Measurements from ENCODE around the gene PCSK2.

Gene PCSK2

DNA sequence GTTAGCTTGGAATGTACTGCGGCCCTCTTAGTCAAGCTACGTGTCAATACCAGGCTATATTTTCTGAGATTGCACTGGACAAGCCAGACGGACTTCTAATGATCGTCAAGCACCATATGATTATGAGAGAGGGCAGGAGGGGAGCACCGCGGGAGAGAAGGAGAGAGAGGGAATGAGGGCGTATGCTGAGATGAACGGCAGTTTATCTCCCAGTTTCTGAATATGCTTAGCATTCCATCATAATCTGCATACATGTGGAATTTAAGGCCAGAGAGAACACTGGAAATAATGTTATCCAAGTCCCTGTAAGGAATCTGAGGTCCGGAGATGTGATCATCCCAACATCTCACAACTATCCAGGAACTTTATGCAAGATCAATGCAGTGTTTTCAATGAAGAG is 244.1 kb downstream of the PCSK2 start:
- DNase-seq (ENCODE audit: extremely low read depth in 1 of 2, low read depth in 1 of 2), result no peak

DNA sequence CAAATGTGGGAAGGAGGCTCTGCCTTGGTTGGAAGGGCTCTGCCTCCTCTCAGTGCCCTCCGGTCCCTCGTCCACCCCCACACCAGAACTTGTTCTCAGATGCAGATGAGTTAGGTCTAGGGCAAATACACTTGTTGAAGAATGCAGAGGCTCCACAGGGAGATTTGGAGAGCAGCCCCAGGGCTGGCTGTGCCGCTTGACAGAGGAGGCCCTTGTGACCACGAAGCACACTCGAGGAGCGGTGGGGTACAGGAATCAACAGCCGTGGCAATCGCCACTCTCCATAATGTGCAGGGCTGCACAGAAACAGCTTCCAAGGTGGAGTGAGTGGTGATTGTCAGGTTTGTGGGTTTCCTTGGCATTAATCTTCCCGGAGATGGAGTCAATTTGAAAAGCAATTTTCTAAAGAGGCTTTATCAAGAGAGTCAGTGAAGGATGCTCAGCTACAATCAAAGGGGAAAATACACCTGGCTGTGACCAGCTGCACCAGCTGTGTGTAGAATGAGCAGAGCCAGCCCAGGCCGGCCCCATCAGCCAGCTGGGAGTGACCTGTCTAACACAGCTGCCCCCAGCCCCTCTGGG is 244.9 kb downstream of the PCSK2 start:
- DNase-seq (ENCODE audit: extremely low read depth in 1 of 2, low read depth in 1 of 2), result no peak

DNA sequence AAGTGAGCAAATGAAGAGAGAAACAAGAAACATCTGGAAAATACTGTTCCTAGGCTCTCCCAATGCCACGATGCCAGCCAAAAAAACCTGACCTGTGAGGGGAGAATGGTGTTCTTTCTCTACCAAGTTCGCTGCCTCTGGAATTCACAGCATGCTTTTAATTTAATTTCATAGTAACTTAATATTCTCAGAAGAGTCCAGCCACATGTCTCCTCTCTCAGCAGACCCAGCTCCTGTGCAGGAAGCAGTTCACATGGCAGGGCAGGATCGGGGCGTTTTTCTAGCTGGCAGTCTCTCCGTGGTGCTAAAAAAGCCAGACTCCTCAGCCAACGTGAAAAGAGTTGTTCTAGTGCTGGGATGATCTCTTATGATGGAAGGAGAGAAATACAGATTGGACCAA is 246.8 kb downstream of the PCSK2 start:
- DNase-seq (ENCODE audit: extremely low read depth in 1 of 2, low read depth in 1 of 2), result no peak

DNA sequence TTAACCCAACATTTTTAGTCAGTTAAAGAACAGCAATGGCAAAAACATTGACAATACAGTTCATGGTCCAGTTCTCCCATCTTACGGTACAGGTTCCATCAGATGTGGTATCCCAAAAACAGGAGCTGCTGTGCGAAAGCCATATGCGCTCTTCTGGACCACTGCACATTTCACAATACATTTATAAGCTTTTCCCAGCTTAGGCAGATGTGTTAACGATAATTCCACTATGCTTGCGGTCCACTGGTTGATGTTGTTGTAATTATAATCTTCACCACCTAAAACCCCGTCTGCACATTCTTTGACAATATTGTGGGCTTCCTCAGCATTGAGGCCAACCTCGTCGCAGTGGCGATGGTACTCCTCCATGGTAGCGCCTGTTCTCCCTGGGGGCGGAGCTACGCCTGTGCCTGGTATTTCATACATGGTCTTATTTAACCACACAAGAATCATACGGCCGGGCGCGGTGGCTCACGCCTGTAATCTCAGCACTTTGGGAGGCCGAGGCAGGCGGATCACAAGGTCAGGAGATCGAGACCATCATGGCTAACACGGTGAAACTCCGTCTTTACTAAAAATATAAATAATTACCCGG is 252.3 kb downstream of the PCSK2 start:
- no peak for DNase-seq (ENCODE audit: extremely low read depth in 1 of 2, low read depth in 1 of 2)

DNA sequence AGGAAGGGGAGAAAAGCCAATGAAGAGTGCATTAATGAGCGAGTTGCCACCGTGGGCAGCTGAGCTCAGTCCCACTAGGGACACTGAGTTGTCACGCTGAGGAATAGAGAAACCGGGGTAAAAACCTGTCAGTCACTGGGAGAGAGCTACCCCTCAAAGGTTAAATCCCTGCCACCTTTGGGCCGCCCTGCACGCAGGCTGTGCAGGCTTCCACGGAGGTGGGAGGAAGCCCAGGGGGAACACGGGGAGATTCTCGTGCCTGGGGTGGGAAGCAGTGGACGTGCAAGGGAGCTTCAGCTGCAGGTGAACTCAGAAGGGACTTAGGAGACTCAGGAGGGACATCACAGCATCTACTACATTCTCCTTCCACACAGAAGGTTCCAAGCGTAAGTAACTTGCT is 253.9 kb downstream of the PCSK2 start:
- DNase-seq (ENCODE audit: extremely low read depth in 1 of 2, low read depth in 1 of 2), result no peak

DNA sequence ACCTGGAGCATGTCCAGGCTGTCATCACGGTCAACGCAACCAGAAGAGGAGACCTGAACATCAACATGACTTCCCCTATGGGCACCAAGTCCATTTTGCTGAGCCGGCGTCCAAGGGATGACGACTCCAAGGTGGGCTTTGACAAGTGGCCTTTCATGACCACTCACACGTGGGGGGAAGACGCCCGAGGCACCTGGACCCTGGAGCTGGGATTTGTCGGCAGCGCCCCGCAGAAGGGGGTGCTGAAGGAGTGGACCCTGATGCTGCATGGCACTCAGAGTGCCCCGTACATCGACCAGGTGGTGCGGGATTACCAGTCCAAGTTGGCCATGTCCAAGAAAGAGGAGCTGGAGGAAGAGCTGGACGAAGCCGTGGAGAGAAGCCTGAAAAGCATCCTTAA is 254.8 kb downstream of the PCSK2 start:
- DNase-seq (ENCODE audit: extremely low read depth in 1 of 2, low read depth in 1 of 2), result no peak

DNA sequence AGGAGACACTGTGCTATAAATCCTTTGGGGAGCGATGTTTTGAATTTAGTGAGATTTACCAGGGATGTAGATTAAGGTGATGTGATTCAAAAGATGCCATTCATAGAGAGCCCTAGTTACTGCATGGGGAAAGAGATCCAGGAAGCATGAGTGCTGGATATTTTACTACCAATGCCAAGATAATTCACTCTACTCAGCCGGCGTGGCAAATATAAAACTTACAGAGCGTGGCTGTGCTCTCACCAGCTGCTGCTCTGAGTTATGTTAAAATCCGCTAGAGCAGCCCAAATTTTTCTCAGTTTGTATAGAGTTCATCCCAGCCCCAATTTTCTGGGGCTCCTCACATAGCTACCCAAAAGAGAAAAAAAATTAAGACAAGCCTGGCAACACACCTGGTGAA is 255.7 kb downstream of the PCSK2 start:
- no peak for DNase-seq (ENCODE audit: extremely low read depth in 1 of 2, low read depth in 1 of 2)

DNA sequence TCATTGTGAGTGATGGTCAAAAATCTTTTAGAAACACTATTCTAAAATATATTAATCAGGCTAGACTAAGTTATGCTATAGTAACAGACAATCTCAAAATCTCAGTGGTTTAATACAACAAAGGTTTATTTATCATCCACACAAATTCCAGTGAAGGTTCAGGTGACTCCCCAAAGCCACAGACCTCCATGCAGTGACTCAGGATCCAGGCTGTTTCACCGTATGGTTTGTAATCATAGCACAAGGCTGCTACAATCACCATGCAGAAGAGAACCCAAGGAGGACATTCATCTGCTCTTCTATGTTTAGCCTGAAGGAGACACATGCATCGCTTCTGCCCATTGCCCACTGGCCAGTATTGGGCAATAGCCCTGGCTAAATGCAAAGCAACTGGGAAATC is 258.2 kb downstream of the PCSK2 start:
- no peak for DNase-seq (ENCODE audit: extremely low read depth in 1 of 2, low read depth in 1 of 2)

DNA sequence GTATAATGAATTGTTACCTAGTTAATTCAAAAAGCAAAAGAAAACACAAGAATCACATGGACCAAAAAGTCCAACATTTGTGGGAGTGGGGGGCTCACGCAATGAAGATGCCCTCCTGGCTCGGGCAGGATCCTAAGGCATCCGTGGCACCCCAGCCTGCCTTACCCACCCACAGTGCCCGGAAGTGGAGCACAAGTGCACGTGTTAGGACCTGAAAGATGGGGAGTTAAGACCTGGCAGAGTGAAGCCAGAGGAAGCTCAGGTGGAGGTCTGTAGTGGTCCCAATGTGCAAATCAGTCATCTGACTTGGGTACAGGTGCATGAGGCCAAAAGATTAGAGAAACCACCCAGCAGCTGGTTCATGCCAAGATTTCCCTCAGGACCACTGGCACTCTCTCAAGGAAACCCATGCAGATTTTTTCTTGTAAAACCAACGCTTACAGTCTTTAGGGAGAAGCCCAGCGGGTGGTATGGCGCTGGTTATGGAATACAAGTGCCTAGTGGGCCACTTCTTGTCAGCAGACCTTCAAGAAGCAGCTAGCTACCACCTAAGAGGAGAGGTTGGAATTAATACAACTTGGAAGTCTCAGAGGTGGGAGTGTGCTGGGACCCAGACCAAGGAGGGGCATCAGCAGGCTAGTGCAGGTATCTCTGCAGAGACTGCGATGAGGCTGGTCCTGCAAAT is 262.2 kb downstream of the PCSK2 start:
- DNase-seq (ENCODE audit: extremely low read depth in 1 of 2, low read depth in 1 of 2), result no peak

DNA sequence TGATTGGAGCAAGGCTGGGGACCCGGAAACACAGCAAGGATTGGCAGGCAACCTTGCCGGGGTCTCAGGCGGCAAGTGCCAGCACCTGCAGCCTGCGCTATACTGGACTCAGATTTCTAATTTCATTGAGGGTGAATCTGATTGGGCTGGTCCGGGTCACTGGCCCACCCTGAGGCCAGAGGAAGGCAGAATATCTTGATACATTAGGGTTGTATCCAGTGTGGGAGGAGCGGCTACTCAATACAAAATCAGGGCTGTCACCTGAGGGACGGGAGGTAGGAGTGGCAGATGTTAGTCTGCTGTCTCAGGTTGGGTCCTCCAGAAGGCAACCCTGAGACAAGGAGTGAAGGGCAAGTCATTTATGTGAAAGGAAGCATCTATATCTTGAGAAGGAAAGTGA is 263.7 kb downstream of the PCSK2 start:
- no peak for DNase-seq (ENCODE audit: extremely low read depth in 1 of 2, low read depth in 1 of 2)

DNA sequence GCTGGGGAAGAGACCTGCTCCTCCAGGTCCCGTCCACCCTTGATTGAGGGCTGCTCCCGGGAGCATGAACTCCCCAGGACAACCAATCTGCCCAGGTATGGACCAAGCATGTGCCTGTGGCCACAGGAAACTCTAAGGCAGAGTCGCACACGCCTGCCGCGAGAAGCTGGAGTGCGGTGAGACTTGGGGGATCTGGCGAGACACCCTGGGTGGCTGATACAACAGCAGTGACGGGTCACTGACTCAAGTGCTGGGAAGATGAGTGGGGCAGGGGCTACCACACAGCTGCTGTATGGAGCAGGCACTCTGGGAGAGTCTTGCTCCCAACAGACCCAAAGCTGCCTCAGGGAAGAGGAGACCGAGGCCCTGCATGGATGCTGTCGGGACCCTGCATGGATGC is 264.2 kb downstream of the PCSK2 start:
- no peak for DNase-seq (ENCODE audit: extremely low read depth in 1 of 2, low read depth in 1 of 2)

DNA sequence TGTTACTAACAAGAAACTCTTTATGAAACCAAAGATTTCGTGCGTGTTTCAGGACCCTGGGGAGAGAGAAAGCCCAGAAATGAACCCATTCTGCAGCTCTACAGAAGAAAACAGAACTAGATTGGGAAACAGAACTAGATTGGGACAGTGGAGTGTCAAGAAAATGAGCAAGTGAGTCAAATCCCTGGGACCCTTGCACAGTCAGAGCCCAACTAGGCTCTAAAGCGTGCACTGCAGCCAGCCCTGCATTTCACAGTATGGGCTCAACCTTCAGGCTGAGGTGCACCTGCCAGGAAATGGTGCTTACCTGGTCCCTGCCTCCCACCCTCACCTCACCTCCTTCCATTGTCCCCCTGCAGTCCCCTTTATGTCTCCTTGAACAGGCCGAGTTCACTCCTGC is 264.6 kb downstream of the PCSK2 start:
- no peak for DNase-seq (ENCODE audit: extremely low read depth in 1 of 2, low read depth in 1 of 2)

DNA sequence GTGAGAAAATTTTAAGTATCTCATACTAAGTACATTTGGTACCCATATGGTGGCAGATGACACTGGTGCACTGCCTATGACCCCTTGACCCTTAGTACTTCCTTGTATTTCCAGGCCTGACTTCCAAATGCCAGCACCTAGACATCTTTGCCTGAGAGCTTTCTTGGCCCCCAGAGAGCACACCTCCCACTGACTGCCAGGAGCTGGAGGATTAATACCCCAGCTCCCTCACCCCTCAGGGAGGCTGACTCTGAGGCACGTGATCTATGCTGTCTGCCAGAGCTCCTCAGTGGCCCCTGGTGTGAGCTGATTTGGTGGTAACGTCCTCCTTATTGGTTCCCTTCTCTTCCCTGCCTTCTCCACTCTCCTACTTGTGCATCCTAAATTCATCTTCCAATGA is 266.3 kb downstream of the PCSK2 start:
- no peak for DNase-seq (ENCODE audit: extremely low read depth in 1 of 2, low read depth in 1 of 2)

DNA sequence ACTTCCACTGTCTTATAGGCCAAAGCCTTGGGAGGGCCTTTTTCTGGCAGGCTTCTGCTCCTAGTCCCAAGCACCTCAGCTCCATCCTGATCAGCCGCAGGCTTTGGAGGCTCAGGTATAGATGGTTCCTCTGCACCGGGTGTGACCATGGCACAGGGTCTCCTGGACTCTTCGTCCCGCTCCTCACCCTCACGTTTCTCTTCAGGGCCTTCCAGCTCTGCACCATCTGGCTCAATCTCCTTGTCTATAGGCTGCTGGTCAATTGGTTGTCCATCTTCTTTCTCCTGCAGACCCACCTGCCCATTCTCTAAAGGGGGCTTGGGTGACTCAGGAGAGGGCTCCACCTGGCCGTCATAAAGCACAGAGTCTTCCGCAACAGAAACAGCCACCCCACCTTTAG is 267.4 kb downstream of the PCSK2 start:
- DNase-seq (ENCODE audit: extremely low read depth in 1 of 2, low read depth in 1 of 2), result no peak

DNA sequence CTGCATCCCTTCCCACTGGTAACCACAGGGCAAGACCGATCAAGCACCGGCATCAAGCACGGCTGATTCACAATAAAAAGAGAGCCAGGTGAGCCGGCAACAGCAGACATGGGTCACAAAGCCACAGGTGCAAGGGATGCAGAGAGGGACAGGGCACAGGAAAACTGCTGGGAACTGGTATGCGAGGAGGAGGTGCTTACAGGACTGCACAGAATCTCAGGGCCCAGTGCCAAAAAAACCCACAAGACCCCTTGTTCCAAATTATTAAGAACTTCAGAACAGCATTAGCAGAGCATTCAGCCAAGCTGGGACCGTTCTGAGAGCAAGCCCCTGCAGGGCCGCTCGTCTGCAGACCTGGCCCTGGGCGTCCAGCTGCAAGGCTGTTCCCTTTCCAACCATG is 269.0 kb downstream of the PCSK2 start:
- no peak for DNase-seq (ENCODE audit: extremely low read depth in 1 of 2, low read depth in 1 of 2)

DNA sequence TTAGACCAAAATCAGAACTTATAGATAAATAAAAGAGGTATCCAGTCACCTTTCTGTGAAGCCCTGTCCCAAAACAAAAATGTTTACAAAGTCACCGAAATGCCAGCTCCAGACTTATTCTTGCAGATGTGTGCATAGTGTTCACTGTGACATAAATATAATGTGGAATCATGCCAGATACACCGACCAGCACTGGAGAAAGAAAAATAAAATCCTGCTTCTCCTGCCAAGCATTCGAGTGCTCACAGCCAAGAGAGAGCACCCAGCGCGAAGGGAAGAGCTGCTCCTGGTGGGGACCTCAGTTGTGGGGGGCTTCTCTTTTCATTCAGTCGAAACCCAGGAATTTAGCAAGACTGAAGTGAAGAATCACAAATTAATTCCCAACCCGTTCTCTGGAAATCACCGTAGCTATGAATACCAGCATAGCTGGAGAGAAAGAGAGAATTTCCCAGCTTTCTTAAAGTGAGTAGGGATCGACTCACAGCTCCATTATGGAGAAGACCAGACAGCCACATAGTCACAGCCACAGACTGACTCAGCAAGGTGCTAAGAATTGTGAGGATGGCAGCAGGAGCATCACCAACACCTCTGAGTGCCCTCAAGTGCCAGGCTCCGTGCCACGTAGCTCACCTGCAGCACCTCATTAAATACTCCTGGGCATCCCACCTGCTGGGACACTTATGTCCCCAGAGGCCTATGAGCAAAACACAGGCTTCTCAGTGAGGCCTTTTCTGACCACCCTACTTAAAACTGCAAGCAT is 271.2 kb downstream of the PCSK2 start:
- DNase-seq (ENCODE audit: extremely low read depth in 1 of 2, low read depth in 1 of 2), result no peak

DNA sequence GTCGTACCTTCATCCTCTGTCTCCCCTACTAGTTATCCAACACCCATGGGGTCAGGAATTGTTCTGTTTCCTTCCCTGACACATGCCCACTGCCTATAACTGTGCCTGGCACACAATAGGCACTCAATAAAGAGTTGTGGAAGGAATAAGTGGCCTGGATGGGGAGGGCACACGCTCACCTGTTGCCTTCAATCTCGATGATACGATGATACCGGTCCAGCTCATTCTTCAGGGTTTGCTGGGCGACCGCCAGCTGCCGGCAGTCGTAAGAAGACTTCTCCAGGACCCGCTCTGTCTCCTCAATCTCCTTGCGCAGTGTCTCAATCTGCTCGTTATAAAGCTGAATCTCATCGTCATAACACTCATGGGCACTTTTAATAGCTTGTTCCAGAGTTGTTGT is 271.8 kb downstream of the PCSK2 start:
- no peak for DNase-seq (ENCODE audit: extremely low read depth in 1 of 2, low read depth in 1 of 2)

DNA sequence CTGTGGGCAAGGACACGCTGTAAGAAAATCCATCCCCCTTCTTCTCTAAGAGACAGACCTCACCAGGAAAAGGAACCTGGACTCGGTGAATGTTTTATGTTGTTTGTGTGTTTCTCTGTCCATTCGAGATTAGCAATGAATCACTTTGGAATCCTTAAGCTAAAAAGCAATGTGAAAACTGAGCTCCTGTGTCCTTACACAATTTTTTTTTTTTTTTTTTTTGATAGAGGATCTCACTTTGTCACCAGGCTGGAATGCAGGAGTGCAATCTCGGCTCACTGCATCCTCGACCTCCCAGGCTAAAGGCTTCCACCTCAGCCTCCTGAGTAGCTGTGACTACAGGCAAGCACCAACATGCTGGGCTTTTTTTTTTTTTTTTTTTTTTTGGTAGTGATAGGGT is 272.2 kb downstream of the PCSK2 start:
- DNase-seq (ENCODE audit: extremely low read depth in 1 of 2, low read depth in 1 of 2), result no peak

DNA sequence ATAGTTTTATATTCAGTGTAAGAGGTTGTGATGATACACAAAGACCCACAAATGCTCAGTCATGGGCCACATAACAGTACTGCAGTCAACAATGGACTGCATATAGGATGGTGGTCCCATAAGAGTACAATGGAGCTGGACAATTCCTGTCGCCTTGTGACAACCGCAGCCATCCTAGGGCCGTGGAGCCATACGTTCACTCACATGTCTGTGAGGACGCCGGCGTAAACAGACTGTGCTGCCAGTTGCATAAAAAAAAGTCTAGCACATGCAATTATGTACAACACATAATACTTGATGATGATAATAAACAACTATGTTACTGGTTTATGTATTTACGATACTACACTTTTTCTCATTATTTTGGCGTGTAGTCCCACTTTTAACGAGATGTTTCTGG is 273.4 kb downstream of the PCSK2 start:
- no peak for DNase-seq (ENCODE audit: extremely low read depth in 1 of 2, low read depth in 1 of 2)

DNA sequence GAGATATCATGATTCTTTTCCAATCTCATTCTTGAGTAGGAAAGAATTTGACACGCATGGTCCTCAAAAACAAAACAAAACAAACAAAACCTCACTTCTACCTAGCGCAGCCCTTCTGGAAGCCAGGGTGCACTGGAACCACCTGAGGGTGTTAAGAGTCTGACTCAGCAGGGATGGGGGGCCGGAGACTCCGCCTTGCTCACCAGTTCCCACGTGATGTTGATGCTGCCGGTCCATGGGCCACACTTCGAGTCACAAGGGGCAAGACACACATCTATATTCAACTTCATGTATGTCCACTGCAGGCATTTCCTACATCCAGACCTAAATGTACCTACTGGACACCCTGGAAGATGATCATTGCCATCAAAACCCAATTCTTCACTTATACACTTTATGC is 274.0 kb downstream of the PCSK2 start:
- no peak for DNase-seq (ENCODE audit: extremely low read depth in 1 of 2, low read depth in 1 of 2)

DNA sequence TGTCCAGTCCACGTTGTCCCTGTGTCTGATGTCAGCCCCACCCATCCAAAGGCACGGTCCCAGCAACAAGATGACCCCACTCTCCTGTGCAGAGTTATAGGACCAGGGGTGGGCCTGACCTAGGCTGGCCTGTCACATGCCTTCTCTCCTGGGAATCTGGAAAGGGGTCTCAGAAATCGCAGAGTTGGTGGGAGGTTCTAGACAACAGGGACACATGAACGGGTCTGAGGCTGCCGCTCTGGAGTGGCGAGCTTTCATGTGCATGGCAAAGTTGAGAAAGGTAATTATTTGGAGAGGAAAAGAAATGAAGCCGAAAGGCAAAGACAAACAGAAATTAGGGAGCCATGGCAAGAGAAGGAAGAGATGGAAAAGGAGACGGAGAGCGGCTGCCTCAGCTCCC is 274.9 kb downstream of the PCSK2 start:
- no peak for DNase-seq (ENCODE audit: extremely low read depth in 1 of 2, low read depth in 1 of 2)

DNA sequence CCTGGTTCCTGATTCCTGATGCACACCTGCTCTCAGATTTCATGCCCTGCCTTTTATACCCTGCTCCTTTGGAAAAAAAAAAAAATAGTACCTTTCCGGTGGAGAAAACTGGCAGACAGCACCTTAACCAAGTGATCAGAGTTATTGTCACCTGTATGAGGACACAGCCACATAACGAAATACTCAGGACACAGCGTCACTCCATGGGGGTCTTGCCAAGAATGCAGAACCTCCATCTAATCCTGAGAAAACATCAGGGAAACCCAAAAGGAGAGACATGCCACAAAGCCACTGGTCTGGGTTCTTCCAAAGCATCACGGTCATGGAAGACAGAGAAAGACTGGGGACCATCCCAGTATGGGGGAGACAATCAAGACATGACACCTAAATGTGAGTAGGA is 275.3 kb downstream of the PCSK2 start:
- no peak for DNase-seq (ENCODE audit: extremely low read depth in 1 of 2, low read depth in 1 of 2)

Data from stimulated activated CD8-positive, alpha-beta memory T cell treated with anti-CD3 and anti-CD28 coated beads, Interleukin-7, amount 100 ng/mL, for 48 hours (primary cell).